WERI-Rb-1 (cell line): Measurements from ENCODE around the gene EDARADD.

Experiments
- DNase-seq: peaks from one replicate; pipeline ENCODE4 v3.0.0-alpha.2; 2020
- H3K27ac ChIP-seq: fragments of 250-450 bp; sonication (Bioruptor Pico); 2 replicates; pipeline ENCODE4 v1.5.1; 2020; ENCODE audit warnings: mild to moderate bottlenecking, moderate library complexity
- H3K27me3 ChIP-seq: fragments of 250-450 bp; sonication (Bioruptor Pico); 2 replicates; pipeline ENCODE4 v1.5.1; 2021; ENCODE audit warnings: mild to moderate bottlenecking, low read depth, moderate library complexity; ENCODE audit not compliant: insufficient read depth, severe bottlenecking
- H3K36me3 ChIP-seq: fragments of 250-450 bp; sonication (Bioruptor Pico); 2 replicates; pipeline ENCODE4 v1.5.1; 2020; ENCODE audit warnings: mild to moderate bottlenecking, moderate library complexity
- H3K4me3 ChIP-seq: 2 replicates; pipeline ENCODE4 v1.5.1; 2011; ENCODE audit warnings: low read depth, mild to moderate bottlenecking, control low read depth, low read length
- H3K9me3 ChIP-seq: fragments of 250-450 bp; sonication (Bioruptor Pico); 2 replicates; pipeline ENCODE4 v1.5.1; 2021; ENCODE audit warnings: mild to moderate bottlenecking, moderate library complexity; ENCODE audit not compliant: severe bottlenecking
- CTCF ChIP-seq: IDR thresholded peaks from 2 replicates; pipeline ENCODE4 v1.5.1; 2011; ENCODE audit warnings: low read depth, mild to moderate bottlenecking, control low read depth, inconsistent platforms, low read length

Gene EDARADD

DNA sequence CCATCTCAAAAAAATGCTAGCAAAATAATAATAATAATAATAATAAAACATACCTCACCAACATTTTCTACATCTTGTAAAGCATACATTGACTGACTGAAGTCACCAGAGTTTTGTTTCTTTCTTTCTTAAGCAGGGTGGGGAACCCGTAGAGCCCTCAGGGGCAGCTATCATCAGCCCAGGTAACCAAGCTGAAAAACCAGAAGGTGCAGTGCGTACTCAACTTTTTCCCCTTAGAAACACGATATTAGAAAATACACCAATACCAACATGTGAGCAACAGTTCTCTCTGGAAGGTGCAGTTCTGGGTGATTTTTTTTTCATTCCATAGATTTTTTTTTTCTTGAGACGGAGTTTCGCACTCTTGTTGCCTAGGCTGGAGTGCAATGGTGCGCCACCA lies 75.4 kb downstream of the EDARADD start:
- no peaks in the 10 kb centered on the region; the same call in 1 of the 2 replicates for H3K36me3 ChIP-seq
- no peak for DNase-seq
- H3K27ac ChIP-seq, result no peak overlapping the region
- no peak overlapping the region for H3K4me3 ChIP-seq
- no peak for TF ChIP-seq CTCF
- no peaks in the 10 kb centered on the region for H3K27me3 ChIP-seq
- no peaks in the 10 kb centered on the region for H3K9me3 ChIP-seq

- no peak for DNase-seq
- Histone ChIP-seq H3K27ac (no peak overlapping the region), H3K27me3 (no peaks in the 10 kb centered on the region), H3K36me3 (no peaks in the 10 kb centered on the region; the same call in 1 of the 2 replicates), H3K9me3 (no peaks in the 10 kb centered on the region), H3K4me3 (no peak overlapping the region)
- TF ChIP-seq CTCF, result no peak
Observed at GRCh38 chr1:236471096-236471495, 77.0 kb downstream of the EDARADD start.

DNA sequence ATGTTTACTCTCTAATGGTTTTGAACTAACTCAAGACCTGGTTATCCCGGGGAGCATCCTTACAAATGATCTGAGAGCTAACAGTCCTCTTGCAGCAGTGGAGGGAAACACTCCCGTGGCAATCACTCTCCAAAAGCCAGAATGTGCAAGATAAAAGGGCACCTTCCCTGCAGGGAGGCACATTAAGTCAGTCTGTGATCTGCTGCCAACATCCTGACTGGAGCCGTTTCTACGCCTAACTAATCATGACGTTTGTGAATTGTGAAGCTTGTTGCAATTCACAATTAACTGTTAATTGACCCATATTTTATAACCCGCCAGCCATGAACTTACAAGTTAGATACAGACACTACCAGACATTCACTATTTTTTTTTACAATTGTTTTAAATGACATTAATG lies 77.6 kb downstream of the EDARADD start:
- Histone ChIP-seq H3K4me3 (no peak overlapping the region), H3K9me3 (no peaks in the 10 kb centered on the region), H3K36me3 (no peaks in the 10 kb centered on the region; the same call in 1 of the 2 replicates), H3K27me3 (no peaks in the 10 kb centered on the region), H3K27ac (no peak overlapping the region)
- TF ChIP-seq CTCF, result no peak
- no peak for DNase-seq

GRCh38 chr1:236472850-236473788 lies 79.0 kb downstream of the EDARADD start:
- H3K27ac ChIP-seq, result no peak overlapping the region
- H3K36me3 ChIP-seq, result no peaks in the 10 kb centered on the region; the same call in 1 of the 2 replicates
- H3K4me3 ChIP-seq, result no peak overlapping the region
- no peak for DNase-seq
- TF ChIP-seq CTCF, result no peak
- H3K27me3 ChIP-seq, result no peaks in the 10 kb centered on the region
- no peaks in the 10 kb centered on the region for H3K9me3 ChIP-seq

DNA sequence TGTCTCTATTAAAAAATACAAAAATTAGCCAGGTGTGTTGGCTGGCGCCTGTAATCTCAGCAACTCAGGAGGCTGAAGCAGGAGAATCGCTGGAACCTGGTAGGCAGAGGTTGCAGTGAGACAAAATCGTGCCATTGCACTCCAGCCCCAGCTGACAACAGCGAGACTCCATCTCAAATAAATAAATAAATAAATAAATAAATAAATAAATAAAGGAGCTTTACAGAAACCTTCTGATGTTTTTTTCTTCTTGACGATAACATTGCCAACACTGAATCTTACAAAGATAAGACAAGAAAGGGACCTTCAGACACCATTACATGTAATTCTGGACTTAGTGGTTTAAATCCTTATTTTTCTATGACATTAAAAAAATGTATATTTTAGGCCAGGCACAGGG lies 81.9 kb downstream of the EDARADD start:
- DNase-seq, result no peak
- H3K9me3 ChIP-seq, result no peaks in the 10 kb centered on the region
- H3K4me3 ChIP-seq, result no peak overlapping the region
- H3K27me3 ChIP-seq, result no peaks in the 10 kb centered on the region
- H3K27ac ChIP-seq, result no peak overlapping the region
- no peaks in the 10 kb centered on the region; the same call in 1 of the 2 replicates for H3K36me3 ChIP-seq
- TF ChIP-seq CTCF, result no peak
